Effector memory CD8-positive, alpha-beta T cell (primary cell): ENCODE results near the gene MYO9B.

ENCODE experiments used
- ATAC-seq: fragments of 150-1000 bp; cut with Tn5 transposase; replicated peaks from 2 replicates; pipeline ENCODE4 v1.10.0; 2021; ENCODE audit warnings: mild to moderate bottlenecking, moderate library complexity
- DNase-seq, 3 experiments: peaks; one replicate each; pipeline ENCODE4 v3.0.0; 2021
- H3K27ac Mint-ChIP-seq, 2 donors: one replicate each; pipeline ENCODE4 v1.8.0; 2022; ENCODE audit warnings: mild to moderate bottlenecking in 2 of 2, mixed read lengths in 2 of 2, moderate library complexity in 2 of 2
- H3K27me3 Mint-ChIP-seq, 2 donors: one replicate each; pipeline ENCODE4 v1.8.0; 2022; ENCODE audit warnings: mixed read lengths in 2 of 2
- H3K36me3 Mint-ChIP-seq: one replicate; pipeline ENCODE4 v1.8.0; 2022; ENCODE audit warnings: mild to moderate bottlenecking, moderate library complexity, mixed read lengths; ENCODE audit not compliant: insufficient read depth
- H3K4me1 Mint-ChIP-seq, 2 donors: one replicate each; pipeline ENCODE4 v1.8.0; 2022; ENCODE audit warnings: low read depth in 2 of 2, mixed read lengths in 2 of 2
- H3K4me3 Mint-ChIP-seq, 2 donors: one replicate each; pipeline ENCODE4 v1.8.0; 2022; ENCODE audit warnings: mild to moderate bottlenecking in 2 of 2, mixed read lengths in 2 of 2, moderate library complexity in 2 of 2
- H3K9me3 Mint-ChIP-seq, 2 donors: one replicate each; pipeline ENCODE4 v1.8.0; 2022; ENCODE audit warnings: mixed read lengths in 2 of 2

Gene MYO9B

DNA sequence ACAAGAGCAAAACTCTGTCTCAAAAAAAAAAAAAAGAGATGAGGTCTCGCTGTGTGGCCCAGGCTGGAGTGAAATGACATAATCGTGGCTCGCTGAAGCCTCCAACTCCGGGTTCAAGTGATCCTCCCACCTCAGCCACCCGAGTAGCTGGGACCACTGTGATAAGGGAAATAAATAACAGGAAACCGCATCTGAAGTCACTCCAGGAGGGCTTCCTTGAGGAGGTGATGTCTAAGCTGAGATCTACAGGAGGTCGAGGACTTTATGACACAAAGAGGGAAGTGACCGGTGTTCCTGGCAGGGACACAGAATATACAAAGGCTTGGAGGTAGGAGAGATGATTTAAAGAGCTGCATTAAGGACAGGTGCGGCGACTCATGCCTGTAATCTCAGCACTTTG, 179.1 kb downstream of the MYO9B start:
- no peaks in the 10 kb centered on the region for H3K27me3 Mint-ChIP-seq
- peaks cover 2% of the 10 kb centered on the region for H3K36me3 Mint-ChIP-seq
- DNase-seq (no peak), ATAC-seq (no peak)
- no peaks in the 10 kb centered on the region for H3K4me1 Mint-ChIP-seq
- H3K4me3 Mint-ChIP-seq = no peak overlapping the region
- H3K27ac Mint-ChIP-seq = no peak overlapping the region
- no peaks in the 10 kb centered on the region for H3K9me3 Mint-ChIP-seq

DNA sequence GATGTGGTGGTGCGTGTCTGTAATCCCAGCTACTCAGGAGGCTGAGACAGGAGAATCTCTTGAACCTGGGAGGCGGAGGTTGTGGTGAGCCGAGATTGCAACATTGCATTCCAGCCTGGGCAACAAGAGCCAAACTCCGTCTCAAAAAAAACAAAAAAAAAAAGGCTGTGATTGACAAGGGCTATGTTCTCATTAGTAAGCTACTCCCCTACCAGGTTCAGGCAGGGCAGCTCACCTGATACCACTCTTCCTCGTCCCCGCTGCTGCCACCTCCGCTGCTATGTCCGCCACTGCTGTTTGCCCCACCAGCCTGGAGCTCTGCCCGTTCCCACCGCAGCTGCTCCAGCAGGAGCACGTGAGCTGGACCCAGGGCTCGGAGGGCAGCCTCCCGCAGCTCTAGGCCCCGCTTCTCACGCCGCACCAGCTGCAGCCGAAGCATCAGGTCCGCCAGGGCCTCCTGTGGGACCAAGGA, 179.6 kb downstream of the MYO9B start:
- Mint-ChIP-seq H3K4me3 (no peak overlapping the region), H3K4me1 (no peaks in the 10 kb centered on the region), H3K27me3 (no peaks in the 10 kb centered on the region), H3K36me3 (peaks cover 2% of the 10 kb centered on the region), H3K9me3 (no peaks in the 10 kb centered on the region), H3K27ac (no peak overlapping the region)
- DNase-seq (no peak), ATAC-seq (no peak)

DNA sequence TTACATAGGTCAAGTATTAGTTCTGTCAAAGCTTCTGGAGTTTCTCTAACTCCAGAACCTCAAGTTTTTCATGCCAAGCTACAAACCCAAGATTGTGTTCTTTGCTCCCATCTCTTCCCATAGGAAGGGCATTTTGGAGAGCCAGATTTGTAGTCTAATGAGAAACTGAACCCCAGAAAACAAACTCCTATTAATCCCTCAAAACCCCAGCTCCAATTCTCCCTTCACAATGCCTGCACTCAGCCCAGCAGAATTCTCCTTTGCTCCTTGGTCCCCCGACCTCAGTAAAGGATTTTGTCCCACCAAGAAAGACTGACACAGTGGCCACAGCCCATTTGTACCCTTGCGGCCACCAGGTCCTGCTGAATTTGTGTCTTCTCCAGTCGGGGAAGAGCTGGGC, 180.6 kb downstream of the MYO9B start:
- no peaks in the 10 kb centered on the region for H3K9me3 Mint-ChIP-seq
- DNase-seq (no peak), ATAC-seq (no peak)
- no peak overlapping the region for H3K4me3 Mint-ChIP-seq
- peaks cover 2% of the 10 kb centered on the region for H3K36me3 Mint-ChIP-seq
- H3K27me3 Mint-ChIP-seq = no peaks in the 10 kb centered on the region
- peaks cover 6% of the 10 kb centered on the region in 2 donors for H3K4me1 Mint-ChIP-seq
- no peak overlapping the region for H3K27ac Mint-ChIP-seq

DNA sequence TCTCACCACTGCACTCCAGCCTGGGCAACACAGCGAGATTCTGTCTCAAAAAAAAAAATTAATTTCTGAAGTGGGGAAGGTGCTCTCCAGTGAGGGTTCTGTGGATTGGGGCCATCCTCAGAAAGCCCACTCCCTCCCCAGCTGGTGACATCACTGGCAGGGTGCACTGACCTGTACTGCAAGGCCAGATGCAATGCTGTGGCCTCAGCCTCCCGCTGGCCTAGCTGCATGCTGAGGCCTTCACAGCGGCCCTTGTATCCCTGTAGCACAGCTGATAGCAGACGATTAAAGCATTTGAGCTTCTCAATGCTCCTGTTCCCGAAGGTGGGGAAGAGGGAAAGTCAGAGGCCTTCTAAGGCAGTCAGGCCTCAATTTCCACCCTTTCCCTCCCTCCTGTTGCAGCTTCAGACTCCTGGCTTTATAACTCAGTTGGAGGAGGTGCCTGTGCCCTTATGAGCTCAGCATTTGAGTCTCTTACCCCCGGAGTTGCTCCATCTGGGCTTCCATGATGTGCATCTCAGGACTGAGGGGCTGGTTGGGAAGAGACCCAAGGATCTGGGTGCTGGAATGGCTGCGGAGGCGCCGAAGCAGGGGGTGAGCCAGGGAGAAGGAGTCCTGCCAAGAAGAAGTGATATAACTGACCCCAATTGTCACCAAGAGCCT, 183.7 kb downstream of the MYO9B start:
- Mint-ChIP-seq H3K36me3 (no peaks in the 10 kb centered on the region), H3K9me3 (no peaks in the 10 kb centered on the region), H3K4me1 (peaks cover 6% of the 10 kb centered on the region in 2 donors), H3K4me3 (no peak overlapping the region), H3K27me3 (no peaks in the 10 kb centered on the region), H3K27ac (no peak overlapping the region)
- no peak for ATAC-seq
- no peak for DNase-seq

DNA sequence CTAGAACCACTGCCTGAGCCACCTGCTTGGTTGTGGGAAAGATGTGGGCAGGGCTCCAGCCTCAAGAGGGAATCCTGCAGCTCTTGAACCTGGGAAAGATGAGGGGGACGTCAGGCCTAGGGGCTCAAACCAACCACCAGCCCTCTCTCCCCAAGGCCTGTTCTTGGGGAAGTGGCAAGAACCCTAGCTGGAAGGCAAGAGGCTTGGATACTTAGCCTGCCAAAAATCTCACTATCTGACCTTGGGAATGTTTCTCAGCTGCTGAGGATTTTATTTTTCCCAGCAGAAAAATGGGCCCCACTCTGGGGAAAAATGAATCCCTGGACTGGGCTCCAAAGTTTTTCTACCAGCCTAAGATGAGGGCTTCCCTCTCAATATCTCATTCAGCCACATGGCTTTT, 184.4 kb downstream of the MYO9B start:
- Mint-ChIP-seq H3K4me3 (no peak overlapping the region), H3K4me1 (peaks cover 6% of the 10 kb centered on the region in 2 donors), H3K27me3 (no peaks in the 10 kb centered on the region), H3K36me3 (no peaks in the 10 kb centered on the region), H3K27ac (no peak overlapping the region), H3K9me3 (no peaks in the 10 kb centered on the region)
- ATAC-seq (no peak), DNase-seq (no peak)

DNA sequence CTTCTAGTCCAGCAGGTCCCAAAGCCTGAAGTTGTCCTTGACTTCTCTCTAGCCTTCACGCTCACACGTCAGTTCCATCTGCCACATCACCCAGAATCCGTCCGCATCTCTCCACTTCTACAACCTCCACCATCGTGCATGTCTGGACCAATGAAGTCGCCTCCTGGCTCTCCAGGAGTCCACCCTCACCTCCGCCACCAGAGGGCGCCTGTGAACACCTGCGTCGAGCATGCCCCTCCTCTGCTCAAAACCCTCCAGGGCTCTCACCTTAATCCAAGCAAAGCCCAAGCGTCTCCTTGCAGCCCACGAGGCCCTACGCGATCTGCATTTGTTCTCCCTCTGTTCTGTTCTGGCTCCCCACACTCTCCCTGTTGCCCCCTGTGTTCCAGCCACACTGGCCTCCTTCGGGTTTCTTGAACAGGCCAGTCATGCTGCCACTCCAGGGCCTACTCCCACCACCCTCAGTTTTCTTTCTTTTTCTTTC, 185.3 kb downstream of the MYO9B start:
- Mint-ChIP-seq H3K4me1 (peaks cover 6% of the 10 kb centered on the region in 2 donors), H3K27me3 (no peaks in the 10 kb centered on the region), H3K9me3 (no peaks in the 10 kb centered on the region), H3K27ac (no peak overlapping the region), H3K4me3 (no peak overlapping the region), H3K36me3 (no peaks in the 10 kb centered on the region)
- DNase-seq (peak; percentile 85 to 91 (median 87)), ATAC-seq (peak; percentile 100)

DNA sequence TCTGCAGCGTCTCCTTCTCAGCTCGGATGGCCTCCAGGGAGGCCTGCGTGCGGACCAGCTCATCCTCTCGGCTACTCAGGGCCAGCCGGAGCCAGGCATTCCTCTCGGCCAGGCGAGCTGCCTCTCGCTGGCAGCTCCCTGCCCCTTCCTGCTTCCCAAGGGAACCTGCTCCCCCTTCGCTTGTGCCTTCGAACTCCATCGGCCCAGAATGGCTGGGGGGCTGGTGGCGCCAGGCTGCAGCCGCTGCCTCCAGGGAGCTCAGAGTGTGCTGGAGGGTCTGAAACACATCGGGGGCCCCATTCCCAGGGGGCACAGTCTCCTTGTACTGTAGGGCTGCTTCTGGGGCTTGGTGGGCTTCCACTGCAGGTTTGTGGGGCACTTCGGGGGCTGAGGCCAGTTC, 187.0 kb downstream of the MYO9B start:
- DNase-seq = no peak
- peaks cover 12 to 13% of the 10 kb centered on the region in 2 donors for H3K4me1 Mint-ChIP-seq
- peak overlapping the region in 1 of 2 donors; percentile 39 for H3K27ac Mint-ChIP-seq
- H3K27me3 Mint-ChIP-seq = no peaks in the 10 kb centered on the region
- H3K4me3 Mint-ChIP-seq = no peak overlapping the region
- H3K36me3 Mint-ChIP-seq = peaks cover 9% of the 10 kb centered on the region
- ATAC-seq = no peak
- no peaks in the 10 kb centered on the region for H3K9me3 Mint-ChIP-seq
